ENCODE measurements around the gene NAA20.
A peak's percentile ranks its signal among the peaks of the same experiment; 100 is the strongest.

Gene NAA20

DNA sequence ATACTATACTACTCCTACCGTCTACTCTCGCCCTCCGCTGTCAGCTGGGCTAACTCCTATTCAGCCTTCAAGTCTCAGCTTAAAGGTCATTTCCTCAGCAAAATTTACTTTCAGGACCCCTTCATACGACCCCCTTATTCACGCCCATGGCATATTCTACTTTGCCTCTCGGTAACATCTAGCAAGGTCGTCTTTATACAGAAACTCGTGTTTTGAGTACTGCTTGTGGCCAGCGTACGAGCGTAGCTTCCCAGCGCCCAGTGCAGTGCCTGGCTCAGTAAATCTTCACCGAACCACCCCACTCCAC is 34.6 kb downstream of the NAA20 start:
- H3K27me3 Mint-ChIP-seq, result no peaks in the 10 kb centered on the region
- peak overlapping the region; percentile 97 for H3K4me3 Mint-ChIP-seq
- intact Hi-C loops (cut with micrococcal nuclease), result loop anchor here (1.0 kb wide), 1 partner anchor 34 kb away; the partner anchor contains the start of gene NAA20
- H3K9me3 Mint-ChIP-seq, result no peaks in the 10 kb centered on the region
- H3K27ac Mint-ChIP-seq, result peak overlapping the region; percentile 92
- H3K4me1 Mint-ChIP-seq (ENCODE audit: low read depth), result no peaks in the 10 kb centered on the region
- H3K36me3 Mint-ChIP-seq (ENCODE audit: low read depth), result peaks cover 51% of the 10 kb centered on the region

DNA sequence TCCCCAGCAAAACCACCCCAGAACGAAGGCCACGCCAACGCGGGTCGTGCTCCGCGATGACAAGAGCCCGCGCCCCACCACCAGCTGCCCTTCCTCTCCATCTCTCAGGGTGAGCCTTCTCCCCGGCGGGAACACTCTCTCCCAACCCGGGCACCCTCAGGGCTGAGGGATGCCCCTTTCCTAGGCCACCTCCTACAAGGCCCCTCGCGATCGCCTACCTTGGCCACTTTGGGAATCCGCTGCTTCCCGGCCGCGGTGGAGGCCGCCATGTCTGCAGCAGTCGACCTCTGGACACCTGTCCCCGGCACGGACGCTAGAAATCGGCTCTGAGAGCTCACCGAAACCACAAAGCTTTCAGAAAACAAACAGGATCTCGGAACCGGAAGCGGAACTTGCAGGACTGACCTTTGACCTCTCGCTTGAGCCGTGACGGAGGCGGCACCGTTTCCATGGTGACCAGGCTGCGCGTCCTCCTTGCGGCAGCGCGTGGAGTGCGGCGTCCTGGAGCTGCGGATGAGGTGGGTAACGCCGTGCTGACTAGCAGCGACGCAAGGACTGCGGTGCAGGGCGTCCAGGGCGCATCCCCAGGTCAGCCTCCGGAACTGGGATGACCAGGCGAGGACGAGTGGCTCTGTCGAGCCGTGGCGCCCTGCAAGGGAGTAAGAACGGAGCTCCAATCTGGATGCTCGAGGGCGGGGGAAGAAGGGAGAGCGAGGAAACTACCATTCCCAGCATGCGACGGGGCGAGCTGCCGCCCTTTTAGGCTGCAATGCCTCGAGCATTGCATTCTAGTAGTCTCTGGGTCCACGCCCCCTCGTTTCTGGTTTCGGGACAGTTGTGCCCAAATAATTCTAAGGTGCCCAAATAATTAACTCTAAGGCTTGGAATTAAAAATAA is 35.2 kb downstream of the NAA20 start, which contains the start of the genes CFAP61 and CRNKL1:
Gene CFAP61 (plus strand): TSS at position 459 of the 897 bp plus-strand sequence. CDS start 4,122 bp downstream, outside the sequence.
Gene CRNKL1 (minus strand): TSS at position 393 of the 897 bp plus-strand sequence. CDS start 124 bp downstream, at position 269.
- intact Hi-C loops (cut with micrococcal nuclease), result loop anchor here (1.0 kb wide), 1 partner anchor 35 kb away; the partner anchor contains the start of gene NAA20
- H3K27ac Mint-ChIP-seq, result peak within 1 kb of the TSS; percentile 92

DNA sequence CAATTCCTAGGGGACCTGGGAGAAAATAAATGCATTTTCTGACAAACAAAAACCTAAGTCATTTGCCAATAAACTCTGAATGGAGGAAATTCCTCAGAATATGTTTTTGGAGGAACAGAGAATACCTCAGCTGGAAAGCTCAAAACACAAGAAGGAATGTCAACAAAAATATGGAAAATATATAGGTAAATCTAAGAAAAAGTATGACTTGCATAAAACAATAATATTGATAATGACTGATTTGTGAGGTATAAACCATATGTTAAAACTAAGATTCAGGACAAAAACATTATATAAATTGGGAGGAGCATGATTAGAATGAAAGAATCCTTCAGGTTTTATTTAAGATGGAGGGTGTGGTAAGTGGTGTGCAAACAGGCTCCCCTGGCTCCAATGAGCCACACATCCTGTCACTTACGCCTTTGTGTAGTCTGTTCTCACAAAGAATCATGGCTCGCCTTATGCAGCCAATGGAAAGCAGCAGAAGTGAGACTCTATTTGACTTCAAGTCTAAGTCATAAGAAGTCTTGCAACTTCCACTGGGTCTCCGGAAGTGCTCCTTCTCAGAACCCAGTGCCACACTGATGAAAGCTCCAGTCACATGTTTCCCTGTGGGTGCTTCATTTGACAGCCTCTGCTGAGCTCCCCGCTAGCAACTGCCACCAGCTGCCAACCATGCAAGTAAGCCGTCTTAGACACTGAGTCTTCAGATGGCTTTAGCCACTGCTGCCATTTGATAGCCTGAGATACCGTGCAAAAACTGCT is 43.3 kb downstream of the NAA20 start:
- Mint-ChIP-seq H3K4me1 (ENCODE audit: low read depth) (no peaks in the 10 kb centered on the region), H3K27me3 (peaks cover 3% of the 10 kb centered on the region), H3K4me3 (no peak overlapping the region), H3K9me3 (no peaks in the 10 kb centered on the region), H3K27ac (no peak overlapping the region), H3K36me3 (ENCODE audit: low read depth) (no peaks in the 10 kb centered on the region)
- intact Hi-C loops (cut with micrococcal nuclease), result no loop called here

More for the DNA sequence above, 35.2 kb downstream of the NAA20 start, which contains the start of the genes CFAP61 and CRNKL1:
- Mint-ChIP-seq H3K36me3 (ENCODE audit: low read depth) (peaks cover 45% of the 10 kb centered on the region), H3K27me3 (no peaks in the 10 kb centered on the region), H3K9me3 (no peaks in the 10 kb centered on the region), H3K4me3 (peak within 1 kb of the TSS; percentile 97), H3K4me1 (ENCODE audit: low read depth) (no peaks in the 10 kb centered on the region)

DNA sequence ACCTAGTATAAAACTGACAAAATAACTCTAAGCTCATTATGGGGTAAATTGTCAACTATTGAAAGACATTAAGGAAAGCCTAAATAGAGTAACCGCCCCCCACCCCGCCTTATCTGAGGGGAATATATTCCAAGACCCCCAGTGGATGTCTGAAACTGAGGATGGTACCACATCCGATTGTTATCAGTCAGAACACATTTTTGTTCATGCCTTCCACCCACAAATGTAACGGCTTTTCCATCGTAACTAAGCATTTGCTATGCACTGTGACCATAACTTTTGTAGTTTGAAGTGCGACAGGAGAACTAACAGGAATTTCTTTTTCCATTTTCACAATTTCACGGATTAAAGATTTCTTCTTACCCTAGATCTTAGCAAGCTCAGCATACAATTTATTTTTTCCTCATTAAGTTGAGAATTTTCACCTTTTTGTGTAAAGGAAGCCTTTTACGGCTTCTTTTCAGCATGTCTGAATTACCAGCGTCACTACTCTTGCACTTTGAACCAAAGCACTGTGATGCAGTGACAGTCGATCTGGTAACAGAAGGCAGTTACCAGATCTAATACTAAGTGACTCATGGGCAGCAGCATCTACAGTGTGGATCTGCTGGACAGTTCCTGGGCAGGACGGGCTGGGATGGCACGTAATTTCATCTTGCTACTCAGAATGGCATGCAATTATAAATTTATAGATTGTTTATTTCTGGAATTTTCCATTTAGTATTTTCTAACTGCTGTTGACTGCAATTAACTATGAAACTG is 47.0 kb downstream of the NAA20 start:
- H3K4me3 Mint-ChIP-seq, result no peak overlapping the region
- no peaks in the 10 kb centered on the region for H3K36me3 Mint-ChIP-seq (ENCODE audit: low read depth)
- no peaks in the 10 kb centered on the region for H3K4me1 Mint-ChIP-seq (ENCODE audit: low read depth)
- H3K27me3 Mint-ChIP-seq, result peaks cover 3% of the 10 kb centered on the region
- H3K27ac Mint-ChIP-seq, result no peak overlapping the region
- intact Hi-C loops (cut with micrococcal nuclease), result no loop called here
- no peaks in the 10 kb centered on the region for H3K9me3 Mint-ChIP-seq

DNA sequence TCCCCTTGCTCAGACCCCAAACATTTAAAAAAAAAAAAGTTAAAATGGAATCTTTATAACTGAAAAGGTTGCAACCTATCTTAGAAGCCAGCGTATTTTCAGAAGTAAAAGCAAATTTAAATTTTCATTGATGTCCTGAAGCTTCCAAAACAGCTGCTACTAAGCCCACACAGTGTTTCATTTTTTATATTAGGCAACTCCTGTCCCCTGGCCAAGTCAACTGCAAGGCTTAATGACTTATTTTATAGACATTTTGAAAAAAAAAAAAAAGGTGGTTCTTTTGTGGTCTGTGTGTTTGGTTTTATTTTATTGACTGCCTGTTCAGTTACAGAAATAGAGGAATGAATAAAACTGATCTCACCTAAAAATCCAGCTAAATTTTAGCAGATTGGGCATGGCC is 48.2 kb downstream of the NAA20 start:
- Mint-ChIP-seq H3K27ac (no peak overlapping the region), H3K9me3 (no peaks in the 10 kb centered on the region), H3K27me3 (peaks cover 3% of the 10 kb centered on the region), H3K4me3 (no peak overlapping the region), H3K36me3 (ENCODE audit: low read depth) (no peaks in the 10 kb centered on the region), H3K4me1 (ENCODE audit: low read depth) (no peaks in the 10 kb centered on the region)
- intact Hi-C loops (cut with micrococcal nuclease), result no loop called here

DNA sequence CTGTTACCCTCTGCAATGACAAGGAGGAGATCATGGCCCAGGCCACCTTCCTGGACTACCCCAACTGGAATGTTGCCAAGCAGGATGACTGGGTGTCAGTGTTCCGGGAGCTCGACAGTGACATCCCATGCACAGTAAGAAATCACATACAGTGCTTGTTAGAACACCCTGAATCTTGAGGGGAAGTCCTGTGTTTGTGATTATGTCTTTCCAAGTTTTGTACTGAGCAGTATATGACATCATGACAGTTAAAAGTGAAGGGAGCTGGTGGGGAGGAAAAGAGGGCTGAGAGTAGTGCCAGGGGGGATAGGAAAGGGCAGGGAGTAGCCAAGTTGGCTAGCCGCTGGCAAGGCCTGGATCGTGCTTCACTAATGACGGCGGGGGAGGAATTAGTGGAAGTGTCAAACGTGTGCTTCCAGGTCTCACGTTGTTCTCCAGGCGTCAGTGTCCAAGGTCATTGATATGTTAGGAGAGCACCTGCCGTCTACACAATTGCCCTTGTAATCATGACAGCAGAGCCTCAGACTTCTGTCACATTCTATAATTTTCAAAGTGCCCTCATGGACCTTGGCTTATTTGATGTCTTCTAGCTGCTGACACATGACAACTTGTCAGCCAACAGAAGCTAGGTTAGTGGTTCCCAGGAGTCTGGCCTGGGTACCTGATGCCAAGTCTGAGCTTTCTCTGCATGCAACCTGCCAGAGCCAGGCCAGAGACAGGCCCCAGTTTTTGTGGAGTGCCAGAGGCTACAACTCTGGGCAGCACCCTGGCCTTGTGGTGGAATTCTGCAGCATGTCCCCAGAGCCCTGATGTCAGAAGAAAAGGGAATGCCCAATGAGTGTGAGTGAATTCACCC is 53.9 kb downstream of the NAA20 start:
- H3K27ac Mint-ChIP-seq, result no peak overlapping the region
- H3K27me3 Mint-ChIP-seq, result peaks cover 3% of the 10 kb centered on the region
- H3K36me3 Mint-ChIP-seq (ENCODE audit: low read depth), result no peaks in the 10 kb centered on the region
- no peak overlapping the region for H3K4me3 Mint-ChIP-seq
- H3K4me1 Mint-ChIP-seq (ENCODE audit: low read depth), result peaks cover 7% of the 10 kb centered on the region
- intact Hi-C loops (cut with micrococcal nuclease), result no loop called here
- H3K9me3 Mint-ChIP-seq, result no peaks in the 10 kb centered on the region

DNA sequence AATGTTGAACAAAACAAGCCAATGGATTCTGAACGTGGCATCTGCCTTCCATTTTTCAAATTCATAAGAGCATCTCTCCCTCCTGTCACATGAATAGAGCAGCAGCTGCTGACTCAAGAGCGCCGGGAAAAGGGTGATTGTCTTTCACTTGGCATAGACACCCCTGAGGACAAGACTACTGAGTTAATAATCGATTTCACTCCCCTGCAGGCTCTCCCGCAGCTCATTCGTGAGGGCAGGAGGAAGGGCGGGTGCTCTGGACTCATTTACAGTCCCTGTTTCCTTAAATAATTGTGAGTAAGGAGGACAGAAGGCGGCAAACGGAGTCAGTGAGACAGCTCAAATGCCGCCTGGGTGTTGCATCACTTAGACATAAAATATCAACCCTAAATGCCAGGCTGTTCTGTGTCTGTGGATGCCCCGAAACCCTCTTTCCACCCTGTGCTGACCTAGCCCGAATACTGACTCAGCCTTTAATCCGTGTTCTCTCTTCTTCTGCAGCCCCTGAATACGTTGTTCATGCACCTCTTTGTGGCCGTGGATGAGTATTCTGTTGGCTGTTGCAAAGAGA is 56.7 kb downstream of the NAA20 start:
- H3K4me3 Mint-ChIP-seq, result no peak overlapping the region
- intact Hi-C loops (cut with micrococcal nuclease), result no loop called here
- H3K36me3 Mint-ChIP-seq (ENCODE audit: low read depth), result no peaks in the 10 kb centered on the region
- peaks cover 6% of the 10 kb centered on the region for H3K27me3 Mint-ChIP-seq
- H3K9me3 Mint-ChIP-seq, result no peaks in the 10 kb centered on the region
- peaks cover 7% of the 10 kb centered on the region for H3K4me1 Mint-ChIP-seq (ENCODE audit: low read depth)
- no peak overlapping the region for H3K27ac Mint-ChIP-seq

DNA sequence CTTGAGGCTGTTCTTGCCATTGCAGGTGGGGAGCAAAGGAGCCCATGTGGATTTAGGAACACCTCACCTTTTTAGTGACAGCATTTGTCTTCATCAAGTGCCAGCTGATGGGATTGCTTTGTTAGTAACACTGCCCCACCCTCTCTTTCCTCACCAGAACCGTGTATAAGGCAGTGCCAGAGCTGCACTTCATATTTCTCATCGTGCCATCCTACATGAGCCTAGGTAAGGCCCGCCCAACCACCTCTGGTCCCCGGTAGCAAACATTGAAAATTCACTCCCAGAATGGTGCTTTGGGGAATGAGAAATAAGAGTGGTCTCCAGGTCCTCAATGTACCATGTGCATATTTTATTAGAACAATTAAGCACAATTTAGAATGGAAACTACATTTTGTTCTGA is 57.9 kb downstream of the NAA20 start:
- no peak overlapping the region for H3K27ac Mint-ChIP-seq
- H3K9me3 Mint-ChIP-seq, result no peaks in the 10 kb centered on the region
- H3K4me1 Mint-ChIP-seq (ENCODE audit: low read depth), result peaks cover 7% of the 10 kb centered on the region
- H3K4me3 Mint-ChIP-seq, result no peak overlapping the region
- peaks cover 9% of the 10 kb centered on the region for H3K27me3 Mint-ChIP-seq
- H3K36me3 Mint-ChIP-seq (ENCODE audit: low read depth), result no peaks in the 10 kb centered on the region
- intact Hi-C loops (cut with micrococcal nuclease), result no loop called here

DNA sequence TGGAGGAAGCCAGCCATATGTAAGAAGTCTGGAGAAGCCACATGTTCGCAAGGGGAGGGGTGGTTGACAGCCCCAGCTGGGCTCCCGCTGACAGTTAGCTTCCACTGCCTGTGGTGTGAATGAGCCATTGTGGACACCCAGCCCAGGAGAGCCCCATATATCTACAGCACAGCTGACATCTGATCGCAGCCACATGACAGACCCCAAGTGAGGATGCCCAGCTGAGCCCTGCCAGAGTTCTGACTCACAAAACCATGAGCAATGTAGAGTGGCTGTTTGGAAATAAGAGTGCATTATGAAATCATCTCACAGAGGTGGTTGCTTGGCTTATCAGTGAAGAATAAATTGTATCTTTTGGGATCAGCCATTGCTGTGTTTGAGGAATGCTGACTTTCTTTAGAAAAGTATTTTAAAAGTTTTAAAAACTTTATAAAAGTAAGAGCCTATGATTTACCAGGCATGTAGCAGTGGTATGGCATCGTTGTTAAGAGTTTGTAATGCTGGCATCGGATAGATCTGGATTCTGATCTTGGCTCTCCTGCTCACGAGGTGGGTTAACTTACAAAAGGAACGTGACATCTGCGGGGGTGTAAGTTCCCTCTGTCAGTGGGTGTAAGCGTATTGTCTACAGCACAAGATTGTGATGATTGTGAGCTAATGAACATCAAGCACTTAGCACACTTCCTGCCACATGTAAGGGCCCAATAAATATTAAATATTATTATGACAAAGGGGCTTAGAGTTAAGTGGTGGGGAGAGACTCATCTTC is 59.3 kb downstream of the NAA20 start:
- H3K4me1 Mint-ChIP-seq (ENCODE audit: low read depth), result no peaks in the 10 kb centered on the region
- peaks cover 12% of the 10 kb centered on the region for H3K27me3 Mint-ChIP-seq
- no peak overlapping the region for H3K4me3 Mint-ChIP-seq
- no peak overlapping the region for H3K27ac Mint-ChIP-seq
- H3K36me3 Mint-ChIP-seq (ENCODE audit: low read depth), result no peaks in the 10 kb centered on the region
- intact Hi-C loops (cut with micrococcal nuclease), result no loop called here
- no peaks in the 10 kb centered on the region for H3K9me3 Mint-ChIP-seq

DNA sequence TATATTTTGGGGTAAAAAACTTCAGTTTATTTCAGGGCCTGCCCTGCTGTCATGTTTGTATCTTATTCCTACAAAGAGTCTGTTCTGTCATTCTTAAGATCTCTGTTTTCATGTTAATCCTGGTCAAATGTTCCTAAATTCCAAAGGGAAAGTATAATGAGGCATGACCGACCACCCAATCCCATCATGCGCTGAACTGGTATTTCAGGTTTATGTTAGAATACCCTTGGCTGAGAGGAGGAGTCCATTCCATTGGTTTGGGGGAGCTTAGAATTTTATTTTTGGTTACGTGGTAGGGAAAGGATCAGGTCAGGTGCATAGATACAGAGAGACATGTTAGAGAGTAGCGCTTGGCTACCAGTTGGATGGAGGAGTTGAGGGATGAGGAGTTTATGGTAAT is 60.9 kb downstream of the NAA20 start:
- Mint-ChIP-seq H3K27me3 (peaks cover 15% of the 10 kb centered on the region), H3K4me3 (no peak overlapping the region), H3K36me3 (ENCODE audit: low read depth) (no peaks in the 10 kb centered on the region), H3K27ac (no peak overlapping the region), H3K4me1 (ENCODE audit: low read depth) (no peaks in the 10 kb centered on the region), H3K9me3 (no peaks in the 10 kb centered on the region)
- intact Hi-C loops (cut with micrococcal nuclease), result no loop called here

DNA sequence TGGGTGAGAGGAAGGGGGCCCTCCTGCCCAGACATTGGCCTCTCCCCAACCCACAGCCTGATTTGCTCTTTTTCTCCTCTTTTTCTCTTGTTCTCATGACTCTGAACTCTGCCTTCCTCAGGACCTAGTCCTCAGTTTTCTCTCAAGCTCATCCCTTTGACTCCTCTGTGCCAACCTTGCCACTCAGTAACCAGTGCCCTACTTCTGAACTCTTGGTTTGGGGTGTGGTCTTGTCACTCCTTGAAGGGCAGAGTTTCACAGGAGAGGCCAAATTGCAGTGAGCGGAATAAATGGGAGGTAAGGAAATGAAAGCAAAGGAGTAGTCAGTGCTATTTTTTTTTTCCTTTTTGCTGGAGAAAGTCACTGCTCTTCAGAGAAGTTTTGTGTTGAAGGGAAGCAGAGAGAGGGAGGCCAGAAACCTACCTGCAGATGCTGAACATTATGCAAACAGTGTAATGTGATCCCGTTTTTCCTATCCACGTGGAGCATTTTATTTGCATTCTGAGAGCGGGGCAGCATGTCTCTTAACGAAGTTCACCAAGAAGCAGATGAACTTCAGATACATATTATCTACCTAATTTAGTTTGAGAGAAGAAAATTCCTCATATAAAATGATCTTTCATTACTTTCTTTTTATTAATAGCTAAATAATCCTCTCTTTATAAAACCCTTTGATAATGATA is 62.1 kb downstream of the NAA20 start:
- Mint-ChIP-seq H3K9me3 (no peaks in the 10 kb centered on the region), H3K36me3 (ENCODE audit: low read depth) (no peaks in the 10 kb centered on the region), H3K4me3 (no peak overlapping the region), H3K27me3 (peaks cover 12% of the 10 kb centered on the region), H3K27ac (no peak overlapping the region), H3K4me1 (ENCODE audit: low read depth) (no peaks in the 10 kb centered on the region)
- intact Hi-C loops (cut with micrococcal nuclease), result no loop called here

All from dendritic cell treated with granulocyte-macrophage colony-stimulating factor and Interleukin-4, amounts not matched to agents 40 ng/mL and 50 ng/mL, for 4 days (primary cell).